GM18868 (cell line): ENCODE results near the gene PVALEF.

ENCODE experiments used
- ATAC-seq: cut with Tn5 transposase; IDR thresholded peaks from one replicate; pipeline ENCODE4 v1.9.1; 2021; ENCODE audit warnings: mild to moderate bottlenecking, moderate library complexity; ENCODE audit not compliant: unreplicated experiment

Gene PVALEF

GRCh38 chr17:81179861-81180260, 14.6 kb downstream of the PVALEF start:
- no peak for ATAC-seq

- no peak for ATAC-seq
Observed at GRCh38 chr17:81180836-81181810, 15.8 kb downstream of the PVALEF start.

- ATAC-seq: no peak
Observed at GRCh38 chr17:81181811-81182185, 16.5 kb downstream of the PVALEF start.

- no peak for ATAC-seq
Observed at GRCh38 chr17:81182596-81182995, 17.3 kb downstream of the PVALEF start.

- ATAC-seq: no peak
Observed at GRCh38 chr17:81183316-81183715, 18.0 kb downstream of the PVALEF start.

- no peak for ATAC-seq
Observed at GRCh38 chr17:81183807-81184206, 18.5 kb downstream of the PVALEF start.

- no peak for ATAC-seq
Observed at GRCh38 chr17:81184555-81184954, 19.2 kb downstream of the PVALEF start.

- no peak for ATAC-seq
Observed at GRCh38 chr17:81186203-81186602, 20.9 kb downstream of the PVALEF start.

GRCh38 chr17:81187120-81187519, 21.8 kb downstream of the PVALEF start:
- no peak for ATAC-seq

- no peak for ATAC-seq
Observed at GRCh38 chr17:81187586-81188490, 22.5 kb downstream of the PVALEF start.

- no peak for ATAC-seq
Observed at GRCh38 chr17:81188491-81188840, 23.2 kb downstream of the PVALEF start.

- ATAC-seq: no peak
Observed at GRCh38 chr17:81189016-81189415, 23.7 kb downstream of the PVALEF start.

- no peak for ATAC-seq
Observed at GRCh38 chr17:81189670-81190530, 24.6 kb downstream of the PVALEF start.

GRCh38 chr17:81190591-81190990, 25.3 kb downstream of the PVALEF start:
- ATAC-seq: no peak

- ATAC-seq: no peak
Observed at GRCh38 chr17:81191116-81191515, 25.8 kb downstream of the PVALEF start.

- no peak for ATAC-seq
Observed at GRCh38 chr17:81191646-81192045, 26.3 kb downstream of the PVALEF start.

- ATAC-seq: no peak
Observed at GRCh38 chr17:81192386-81193050, 27.2 kb downstream of the PVALEF start.

- ATAC-seq: no peak
Observed at GRCh38 chr17:81193051-81193410, 27.7 kb downstream of the PVALEF start.

- ATAC-seq: no peak
Observed at GRCh38 chr17:81193470-81194224, 28.3 kb downstream of the PVALEF start.
